ENCODE data around the gene NNT. TPM values are rescaled to one million over a fixed set of nuclear protein-coding genes. Genes with fewer than 3 reads are reported as not detected.

The NNT gene
- total and polyA plus RNA-seq, 3 donors from 2014 or later, result 25.4 to 55.0 (median 32.1) TPM

- intact Hi-C loops (cut with DNase I; ENCODE audit: low total_unique reads), result no loop called here
- no peaks in the 10 kb centered on the region for H3K36me3 ChIP-seq (ENCODE audit: low read depth, missing control alignments)
- WGBS, 2 donors, result 37 to 46% methylated on average over 4 of the region's 4 CpGs
- peak overlapping the region; percentile 68 to 87 for H3K27ac ChIP-seq
- no peak overlapping the region for H3K4me3 ChIP-seq
- no peak for DNase-seq
- no peaks in the 10 kb centered on the region for H3K9me3 ChIP-seq
- no peaks in the 10 kb centered on the region for H3K27me3 ChIP-seq
- no peak for TF ChIP-seq POLR2A (IDR thresholded peaks at IDR 0.05)
- TF ChIP-seq, protein P1, sequence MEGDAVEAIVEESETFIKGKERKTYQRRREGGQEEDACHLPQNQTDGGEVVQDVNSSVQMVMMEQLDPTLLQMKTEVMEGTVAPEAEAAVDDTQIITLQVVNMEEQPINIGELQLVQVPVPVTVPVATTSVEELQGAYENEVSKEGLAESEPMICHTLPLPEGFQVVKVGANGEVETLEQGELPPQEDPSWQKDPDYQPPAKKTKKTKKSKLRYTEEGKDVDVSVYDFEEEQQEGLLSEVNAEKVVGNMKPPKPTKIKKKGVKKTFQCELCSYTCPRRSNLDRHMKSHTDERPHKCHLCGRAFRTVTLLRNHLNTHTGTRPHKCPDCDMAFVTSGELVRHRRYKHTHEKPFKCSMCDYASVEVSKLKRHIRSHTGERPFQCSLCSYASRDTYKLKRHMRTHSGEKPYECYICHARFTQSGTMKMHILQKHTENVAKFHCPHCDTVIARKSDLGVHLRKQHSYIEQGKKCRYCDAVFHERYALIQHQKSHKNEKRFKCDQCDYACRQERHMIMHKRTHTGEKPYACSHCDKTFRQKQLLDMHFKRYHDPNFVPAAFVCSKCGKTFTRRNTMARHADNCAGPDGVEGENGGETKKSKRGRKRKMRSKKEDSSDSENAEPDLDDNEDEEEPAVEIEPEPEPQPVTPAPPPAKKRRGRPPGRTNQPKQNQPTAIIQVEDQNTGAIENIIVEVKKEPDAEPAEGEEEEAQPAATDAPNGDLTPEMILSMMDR (IDR thresholded peaks at IDR 0.05), result no peak
- H3K4me1 ChIP-seq, result peaks cover 17% of the 10 kb centered on the region
Measured at GRCh38 chr5:43683884-43684471, 81.0 kb downstream of the NNT start.

DNA sequence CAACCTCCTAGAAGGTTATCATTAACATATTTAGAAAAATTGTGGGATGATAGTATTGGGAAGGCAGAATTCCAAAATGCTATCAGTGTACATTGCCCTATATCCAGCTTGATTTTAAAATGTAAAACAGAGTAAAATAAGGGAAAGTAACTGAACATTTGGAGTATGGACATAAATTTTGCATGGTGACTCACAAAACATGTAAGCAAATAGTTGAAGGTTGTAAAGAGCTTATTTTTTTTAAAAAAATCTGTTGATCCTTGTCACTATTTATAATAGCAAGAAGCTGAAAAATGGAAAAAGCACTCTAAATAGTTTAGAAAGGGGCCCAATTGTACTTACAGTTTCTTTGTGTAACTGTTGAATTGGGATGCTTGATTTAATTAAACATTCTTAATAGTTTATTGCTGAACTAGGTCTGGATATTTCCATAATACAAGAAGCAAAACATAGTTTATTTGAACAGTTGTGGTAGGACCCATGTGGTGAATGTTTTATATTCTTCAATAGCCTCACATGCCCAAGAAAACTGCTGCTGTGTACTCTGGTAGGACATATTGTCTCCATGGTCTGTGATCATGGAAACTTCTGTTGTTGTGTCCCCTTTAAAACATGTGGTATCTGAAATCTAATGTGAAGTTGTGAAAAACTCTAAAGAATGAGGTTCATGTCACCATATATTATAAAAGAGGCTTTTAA is 82.4 kb downstream of the NNT start:
- no peak for DNase-seq
- intact Hi-C loops (cut with DNase I; ENCODE audit: low total_unique reads), result no loop called here
- peaks cover 17% of the 10 kb centered on the region for H3K4me1 ChIP-seq
- no peaks in the 10 kb centered on the region for H3K9me3 ChIP-seq
- H3K4me3 ChIP-seq, result no peak overlapping the region
- H3K27me3 ChIP-seq, result no peaks in the 10 kb centered on the region
- H3K36me3 ChIP-seq (ENCODE audit: low read depth, missing control alignments), result no peaks in the 10 kb centered on the region
- H3K27ac ChIP-seq, result peak overlapping the region; percentile 68 to 87
- no peak for TF ChIP-seq POLR2A (IDR thresholded peaks at IDR 0.05)
- TF ChIP-seq, protein P1 (IDR thresholded peaks at IDR 0.05), result no peak

DNA sequence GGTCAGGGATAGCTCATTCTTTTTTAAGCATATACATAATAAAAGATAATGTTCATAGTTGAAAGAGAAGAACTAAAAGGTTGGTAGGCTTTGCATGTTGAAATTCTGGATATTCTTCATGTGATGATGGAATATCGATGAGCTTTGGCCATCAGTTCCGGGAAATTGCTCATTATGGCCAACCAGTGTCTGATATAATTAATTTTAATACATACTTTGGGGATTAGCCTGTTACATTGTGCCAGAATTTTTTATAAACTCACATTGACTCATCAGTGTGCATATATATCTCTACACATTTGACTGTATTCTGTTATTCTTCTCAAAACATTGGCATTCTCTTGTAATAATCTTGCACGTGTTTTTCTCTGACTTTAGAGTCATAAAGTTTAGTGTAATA is 84.3 kb downstream of the NNT start:
- WGBS, 2 donors, result 84 to 94% methylated on average over 3 of the region's 3 CpGs
- intact Hi-C loops (cut with DNase I; ENCODE audit: low total_unique reads), result no loop called here

DNA sequence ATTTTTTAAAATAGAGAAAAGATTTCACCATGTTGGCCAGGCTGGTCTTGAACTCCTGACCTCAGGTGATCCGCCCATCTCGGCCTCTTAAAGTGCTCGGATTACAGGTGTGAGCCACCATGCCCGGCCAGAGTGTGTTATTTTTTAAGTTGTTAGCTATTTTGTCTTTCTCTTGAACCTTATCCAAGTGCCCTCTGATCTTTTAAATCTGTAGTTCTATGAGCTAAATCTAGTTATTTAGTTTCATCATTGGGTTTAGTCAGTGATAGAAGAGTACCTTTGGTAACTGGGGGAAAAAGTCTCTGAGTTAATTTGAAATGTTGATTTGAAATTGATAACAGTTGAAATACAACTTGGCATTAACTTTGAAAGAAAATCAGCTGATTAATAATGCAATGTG is 88.3 kb downstream of the NNT start:
- H3K9me3 ChIP-seq, result no peaks in the 10 kb centered on the region
- no peaks in the 10 kb centered on the region for H3K36me3 ChIP-seq (ENCODE audit: low read depth, missing control alignments)
- H3K4me1 ChIP-seq, result no peaks in the 10 kb centered on the region
- WGBS, 2 donors, result 87 to 92% methylated on average over 4 of the region's 4 CpGs
- H3K27me3 ChIP-seq, result no peaks in the 10 kb centered on the region
- DNase-seq, result no peak
- H3K27ac ChIP-seq, result no peak overlapping the region
- H3K4me3 ChIP-seq, result no peak overlapping the region
- TF ChIP-seq, protein P1 (IDR thresholded peaks at IDR 0.05), result no peak
- TF ChIP-seq POLR2A (IDR thresholded peaks at IDR 0.05), result no peak
- intact Hi-C loops (cut with DNase I; ENCODE audit: low total_unique reads), result no loop called here

More for the DNA sequence above, 84.3 kb downstream of the NNT start:
- H3K36me3 ChIP-seq (ENCODE audit: low read depth, missing control alignments), result no peaks in the 10 kb centered on the region
- no peak for DNase-seq
- H3K9me3 ChIP-seq, result no peaks in the 10 kb centered on the region
- H3K27ac ChIP-seq, result no peak overlapping the region
- H3K4me3 ChIP-seq, result no peak overlapping the region
- no peaks in the 10 kb centered on the region for H3K27me3 ChIP-seq
- peaks cover 17% of the 10 kb centered on the region for H3K4me1 ChIP-seq
- TF ChIP-seq, protein P1 (IDR thresholded peaks at IDR 0.05), result no peak

GRCh38 chr5:43691893-43692292 is 88.9 kb downstream of the NNT start:
- H3K4me1 ChIP-seq, result no peaks in the 10 kb centered on the region
- no peak overlapping the region for H3K4me3 ChIP-seq
- intact Hi-C loops (cut with DNase I; ENCODE audit: low total_unique reads), result no loop called here
- no peaks in the 10 kb centered on the region for H3K27me3 ChIP-seq
- H3K9me3 ChIP-seq, result no peaks in the 10 kb centered on the region
- no peak for DNase-seq
- no peak overlapping the region for H3K27ac ChIP-seq
- H3K36me3 ChIP-seq (ENCODE audit: low read depth, missing control alignments), result no peaks in the 10 kb centered on the region
- 93 to 98% methylated on average over 1 of the region's 1 CpG for WGBS, 2 donors
- no peak for TF ChIP-seq POLR2A (IDR thresholded peaks at IDR 0.05)
- TF ChIP-seq, protein P1 (IDR thresholded peaks at IDR 0.05), result no peak
